PC-9 (cell line): Measurements from ENCODE around the gene RYR2. TPM values are rescaled to one million over a fixed set of nuclear protein-coding genes. Genes with fewer than 3 reads are reported as not detected.

Experiments
- BruUV-seq: library from RNA; stranded (reverse); fragments of 400-500 nt; replicated peaks from 2 replicates; lab custom pipeline; 2021; lab: Mats Ljungman, UMichigan
- CTCF ChIA-PET: fragments of 300-600 bp; sonication (Branson Sonifier 250); formaldehyde crosslinking; loops from one replicate; lab custom pipeline; 2022; ENCODE audit warnings: antibody characterized with exemption; lab: Charles Lee
- POLR2A ChIA-PET: fragments of 300-600 bp; sonication (Branson Sonifier 250); formaldehyde crosslinking; loops from one replicate; lab custom pipeline; 2022; ENCODE audit warnings: antibody characterized with exemption; ENCODE audit not compliant: unreplicated experiment; lab: Charles Lee
- DNase-seq, 2 experiments: peaks; one replicate each; pipeline versions ENCODE4 v3.0.0 to v3.0.0-alpha.2; 2015 to 2022; ENCODE audit warnings: mixed read lengths in 1 of 2
- H2AFZ ChIP-seq: fragments of 200-600 bp; sonication (generic); 2 replicates; pipeline ENCODE4 v1.8.1; 2017; ENCODE audit warnings: antibody characterized with exemption
- H3F3A ChIP-seq: fragments of 200-600 bp; sonication (generic); 2 replicates; pipeline ENCODE4 v1.8.1; 2017; ENCODE audit warnings: antibody characterized with exemption, mild to moderate bottlenecking, low read depth; ENCODE audit not compliant: insufficient read depth
- H3K27ac ChIP-seq: fragments of 200-600 bp; sonication (generic); 2 replicates; pipeline ENCODE4 v1.6.1; 2016; ENCODE audit warnings: mixed run types
- H3K27me3 ChIP-seq: fragments of 200-600 bp; sonication (generic); 2 replicates; pipeline ENCODE4 v1.6.1; 2016; ENCODE audit warnings: low read depth, mixed run types; ENCODE audit not compliant: insufficient read depth
- H3K36me3 ChIP-seq: fragments of 200-600 bp; sonication (generic); 2 replicates; pipeline ENCODE4 v1.6.1; 2016; ENCODE audit warnings: low read depth, mixed run types
- H3K4me1 ChIP-seq: fragments of 200-600 bp; sonication (generic); replicated peaks from 2 replicates; pipeline ENCODE4 v1.6.1; 2016; ENCODE audit warnings: mixed run types; ENCODE audit not compliant: insufficient read depth
- H3K4me2 ChIP-seq: fragments of 200-600 bp; sonication (generic); 2 replicates; pipeline ENCODE4 v1.6.1; 2017; ENCODE audit warnings: mixed run types
- H3K4me3 ChIP-seq: fragments of 200-600 bp; sonication (generic); 2 replicates; pipeline ENCODE4 v1.6.1; 2016; ENCODE audit warnings: mixed run types
- H3K79me2 ChIP-seq: fragments of 200-600 bp; sonication (generic); 2 replicates; pipeline ENCODE4 v1.6.1; 2017; ENCODE audit warnings: low read depth, mixed run types
- H3K9me2 ChIP-seq: fragments of 200-600 bp; sonication (generic); 2 replicates; pipeline ENCODE4 v1.8.1; 2017; ENCODE audit warnings: mild to moderate bottlenecking; ENCODE audit not compliant: insufficient read depth
- H3K9me3 ChIP-seq: fragments of 200-600 bp; sonication (generic); 2 replicates; pipeline ENCODE4 v1.8.1; 2016; ENCODE audit warnings: low read depth; ENCODE audit not compliant: insufficient read depth
- H4K20me1 ChIP-seq: fragments of 200-600 bp; sonication (generic); 2 replicates; pipeline ENCODE4 v1.8.1; 2017; ENCODE audit not compliant: insufficient read depth
- EZH2 ChIP-seq: fragments of 200-600 bp; sonication (generic); IDR thresholded peaks from 2 replicates; pipeline ENCODE4 v1.8.0; 2017; ENCODE audit warnings: antibody characterized with exemption, low read depth
- intact Hi-C: fragments of 100-400 bp; cut with micrococcal nuclease; formaldehyde crosslinking; loops from one replicate; pipeline ENCODE4 v1.10.0; 2022; ENCODE audit not compliant: unreplicated experiment
- total RNA-seq: library from RNA; stranded (reverse); gene quantifications from 2 replicates; pipeline ENCODE4 v1.2.3, GENCODE V29; 2021
- TF ChIP-seq, protein P1 (sequence below): fragments of 200-600 bp; sonication (generic); conservative IDR thresholded peaks from 2 replicates; pipeline ENCODE4 v1.6.1; 2017; ENCODE audit warnings: mixed run types, antibody characterized with exemption, mild to moderate bottlenecking, moderate library complexity

RYR2 gene
- total RNA-seq, 1 experiment from 2014 or later, result not detected

DNA sequence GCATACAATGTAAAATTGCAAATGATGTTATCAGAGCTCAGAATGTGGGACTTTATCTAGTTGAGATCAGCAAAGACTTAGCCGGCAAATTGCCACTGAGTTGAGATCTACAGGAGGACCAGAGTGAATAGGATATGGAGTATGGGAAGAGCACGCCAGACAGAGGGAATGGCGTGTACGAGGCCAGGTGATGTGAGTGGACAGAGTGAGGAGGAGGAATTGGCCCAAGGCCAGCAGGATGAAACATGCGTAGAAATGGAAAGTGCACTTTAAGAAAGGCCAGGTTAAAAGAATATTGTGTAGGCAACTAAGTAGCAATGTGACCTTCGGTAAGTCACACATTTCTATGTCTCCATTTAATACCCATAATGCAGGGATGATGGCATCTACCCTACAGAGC lies 637.7 kb downstream of the RYR2 start:
- H3K4me3 ChIP-seq, result no peak overlapping the region
- H2AFZ ChIP-seq, result no peak overlapping the region
- no peaks in the 10 kb centered on the region for H3K4me1 ChIP-seq
- H3F3A ChIP-seq, result no peaks in the 10 kb centered on the region
- no peak overlapping the region for H3K4me2 ChIP-seq
- no peaks in the 10 kb centered on the region for H3K9me3 ChIP-seq
- no peak for TF ChIP-seq EZH2
- TF ChIP-seq, protein P1, sequence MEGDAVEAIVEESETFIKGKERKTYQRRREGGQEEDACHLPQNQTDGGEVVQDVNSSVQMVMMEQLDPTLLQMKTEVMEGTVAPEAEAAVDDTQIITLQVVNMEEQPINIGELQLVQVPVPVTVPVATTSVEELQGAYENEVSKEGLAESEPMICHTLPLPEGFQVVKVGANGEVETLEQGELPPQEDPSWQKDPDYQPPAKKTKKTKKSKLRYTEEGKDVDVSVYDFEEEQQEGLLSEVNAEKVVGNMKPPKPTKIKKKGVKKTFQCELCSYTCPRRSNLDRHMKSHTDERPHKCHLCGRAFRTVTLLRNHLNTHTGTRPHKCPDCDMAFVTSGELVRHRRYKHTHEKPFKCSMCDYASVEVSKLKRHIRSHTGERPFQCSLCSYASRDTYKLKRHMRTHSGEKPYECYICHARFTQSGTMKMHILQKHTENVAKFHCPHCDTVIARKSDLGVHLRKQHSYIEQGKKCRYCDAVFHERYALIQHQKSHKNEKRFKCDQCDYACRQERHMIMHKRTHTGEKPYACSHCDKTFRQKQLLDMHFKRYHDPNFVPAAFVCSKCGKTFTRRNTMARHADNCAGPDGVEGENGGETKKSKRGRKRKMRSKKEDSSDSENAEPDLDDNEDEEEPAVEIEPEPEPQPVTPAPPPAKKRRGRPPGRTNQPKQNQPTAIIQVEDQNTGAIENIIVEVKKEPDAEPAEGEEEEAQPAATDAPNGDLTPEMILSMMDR, result no peak
- H3K36me3 ChIP-seq, result no peaks in the 10 kb centered on the region
- no peaks in the 10 kb centered on the region for H3K79me2 ChIP-seq
- no TSS peak for BruUV-seq
- no peak for DNase-seq
- H3K27ac ChIP-seq, result no peak overlapping the region
- no peaks in the 10 kb centered on the region; the same call in 1 of the 2 replicates for H4K20me1 ChIP-seq
- POLR2A ChIA-PET, result no interaction called here
- no peaks in the 10 kb centered on the region for H3K27me3 ChIP-seq
- CTCF ChIA-PET, result no interaction called here
- H3K9me2 ChIP-seq, result no peaks in the 10 kb centered on the region
- intact Hi-C loops, result no loop called here

DNA sequence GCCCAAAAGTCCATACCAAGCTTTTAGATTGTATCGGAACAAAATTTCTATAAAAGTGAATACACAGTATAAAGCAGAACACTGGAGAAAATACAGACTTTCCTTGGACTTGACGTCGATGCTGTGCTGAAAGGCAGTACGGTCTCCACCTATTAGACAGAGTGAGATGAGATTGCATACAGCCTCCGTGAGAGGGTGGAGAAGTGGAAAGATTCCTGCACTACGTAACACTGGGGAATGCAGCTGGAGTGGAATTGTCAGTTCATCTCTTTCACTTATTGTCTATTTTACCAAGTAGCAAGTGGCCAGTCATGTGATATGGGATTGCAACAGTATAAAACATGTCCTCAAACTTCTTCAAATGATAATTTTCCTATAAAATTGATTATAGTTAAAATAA lies 639.2 kb downstream of the RYR2 start:
- H3K36me3 ChIP-seq, result no peaks in the 10 kb centered on the region
- no peaks in the 10 kb centered on the region for H3K79me2 ChIP-seq
- DNase-seq, result no peak
- no peak overlapping the region for H2AFZ ChIP-seq
- no peaks in the 10 kb centered on the region for H4K20me1 ChIP-seq
- no peaks in the 10 kb centered on the region for H3K9me3 ChIP-seq
- no peaks in the 10 kb centered on the region for H3K9me2 ChIP-seq
- H3K27me3 ChIP-seq, result no peaks in the 10 kb centered on the region
- H3K27ac ChIP-seq, result no peak overlapping the region
- ChIA-PET POLR2A (no interaction called here), CTCF (no interaction called here)
- no peak overlapping the region for H3K4me2 ChIP-seq
- intact Hi-C loops, result no loop called here
- BruUV-seq, result no TSS peak
- TF ChIP-seq, protein P1, result no peak
- no peak for TF ChIP-seq EZH2
- H3K4me1 ChIP-seq, result no peaks in the 10 kb centered on the region
- no peak overlapping the region for H3K4me3 ChIP-seq
- no peaks in the 10 kb centered on the region for H3F3A ChIP-seq

DNA sequence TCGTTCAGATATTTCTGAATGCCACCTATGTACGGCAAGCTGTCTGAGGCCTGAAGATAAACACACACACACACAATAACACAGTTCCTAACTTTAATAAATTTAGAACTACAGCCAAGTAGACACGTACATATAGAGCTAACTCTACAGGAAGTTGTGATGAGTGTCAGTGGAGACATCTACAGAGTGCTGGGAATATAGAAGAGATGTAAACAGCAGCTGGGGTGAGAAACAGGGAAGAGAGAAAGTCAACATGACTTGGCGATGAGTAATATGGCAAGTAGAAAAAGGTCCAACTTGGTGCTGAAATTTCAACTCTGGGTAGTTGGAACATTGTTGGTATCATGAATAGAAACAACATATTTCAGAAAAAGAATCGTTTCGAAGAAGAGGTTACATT lies 642.3 kb downstream of the RYR2 start:
- POLR2A ChIA-PET, result no interaction called here
- H2AFZ ChIP-seq, result no peak overlapping the region
- no peak overlapping the region for H3K27ac ChIP-seq
- no TSS peak for BruUV-seq
- H3F3A ChIP-seq, result no peaks in the 10 kb centered on the region
- no peaks in the 10 kb centered on the region for H3K9me3 ChIP-seq
- H3K27me3 ChIP-seq, result no peaks in the 10 kb centered on the region
- H3K9me2 ChIP-seq, result no peaks in the 10 kb centered on the region
- H3K36me3 ChIP-seq, result no peaks in the 10 kb centered on the region
- DNase-seq, result no peak
- H3K4me1 ChIP-seq, result no peaks in the 10 kb centered on the region
- intact Hi-C loops, result no loop called here
- H3K4me2 ChIP-seq, result no peak overlapping the region
- H3K79me2 ChIP-seq, result no peaks in the 10 kb centered on the region
- TF ChIP-seq, protein P1, result no peak
- TF ChIP-seq EZH2, result no peak
- CTCF ChIA-PET, result no interaction called here
- no peak overlapping the region for H3K4me3 ChIP-seq
- H4K20me1 ChIP-seq, result no peaks in the 10 kb centered on the region
